GM21367 (cell line): ENCODE data around the gene TFB1M.
"Not testable (repeated sequence)": the region's sequence is repeated elsewhere in the genome, so short reads cannot be mapped to it uniquely, and the experiment has no call there.

Experiments used
- ATAC-seq: cut with Tn5 transposase; IDR thresholded peaks from one replicate; pipeline ENCODE4 v1.9.1; 2021; ENCODE audit not compliant: unreplicated experiment

The TFB1M gene

DNA sequence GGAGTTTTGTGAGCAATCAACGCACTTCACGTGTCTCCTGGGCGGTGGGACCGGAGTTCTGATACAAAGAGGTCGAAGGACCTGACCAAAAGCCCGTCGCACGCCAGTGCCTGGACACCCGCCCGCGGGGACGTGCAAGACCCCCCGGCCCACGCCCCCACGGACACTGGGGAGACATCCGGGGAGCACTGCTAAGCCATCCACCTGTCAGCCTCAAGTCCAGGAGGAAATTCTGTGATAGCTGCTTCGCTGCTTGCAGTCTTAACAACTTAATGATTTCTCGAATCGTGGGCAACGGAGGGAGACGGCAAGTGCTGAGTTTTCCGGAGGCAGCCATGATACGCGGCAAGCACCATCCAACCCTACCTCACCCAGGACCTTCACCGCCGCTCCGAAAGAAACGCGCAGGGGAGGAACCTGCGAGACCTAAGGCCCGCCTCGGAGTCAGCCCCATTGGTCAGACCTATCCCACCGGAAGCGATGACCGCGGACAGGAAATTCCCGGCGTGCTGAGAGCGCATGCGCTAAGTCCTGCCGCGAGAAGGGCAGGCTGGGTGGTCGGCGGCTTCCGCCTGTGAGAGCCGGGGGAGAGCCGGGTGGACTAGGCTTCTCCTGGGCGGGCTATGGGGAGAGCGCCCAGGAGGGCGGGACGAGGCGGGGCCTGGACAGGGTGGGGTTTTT is at the start of gene TFB1M:
TFB1M (minus strand) TSS at position 393 of the 681 bp plus-strand sequence; CDS start at position 337, 56 bp downstream.
- ATAC-seq = peak; percentile 95

GRCh38 chr6:155364021-155364420 is 49.7 kb upstream of the TFB1M start:
- ATAC-seq = not testable (repeated sequence)

GRCh38 chr6:155362968-155363632 is 48.8 kb upstream of the TFB1M start:
- not testable (repeated sequence) for ATAC-seq

- no peak for ATAC-seq
Observed at GRCh38 chr6:155354167-155354566, 39.9 kb upstream of the TFB1M start.

GRCh38 chr6:155352811-155353210 is 38.5 kb upstream of the TFB1M start:
- no peak for ATAC-seq

DNA sequence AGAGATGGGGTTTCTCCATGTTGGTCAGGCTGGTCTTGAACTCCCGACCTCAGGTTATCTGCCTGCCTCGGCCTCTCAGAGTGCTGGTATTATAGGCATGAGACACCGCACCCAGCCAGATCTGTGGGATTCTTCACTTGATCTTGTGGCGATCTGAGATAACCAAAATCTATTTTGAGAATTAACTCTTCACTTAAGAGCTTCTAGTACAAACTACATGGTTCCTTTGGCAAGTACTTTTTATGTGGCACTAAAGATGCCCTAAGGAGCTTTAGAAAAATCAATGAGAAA is 37.8 kb upstream of the TFB1M start:
- no peak for ATAC-seq

DNA sequence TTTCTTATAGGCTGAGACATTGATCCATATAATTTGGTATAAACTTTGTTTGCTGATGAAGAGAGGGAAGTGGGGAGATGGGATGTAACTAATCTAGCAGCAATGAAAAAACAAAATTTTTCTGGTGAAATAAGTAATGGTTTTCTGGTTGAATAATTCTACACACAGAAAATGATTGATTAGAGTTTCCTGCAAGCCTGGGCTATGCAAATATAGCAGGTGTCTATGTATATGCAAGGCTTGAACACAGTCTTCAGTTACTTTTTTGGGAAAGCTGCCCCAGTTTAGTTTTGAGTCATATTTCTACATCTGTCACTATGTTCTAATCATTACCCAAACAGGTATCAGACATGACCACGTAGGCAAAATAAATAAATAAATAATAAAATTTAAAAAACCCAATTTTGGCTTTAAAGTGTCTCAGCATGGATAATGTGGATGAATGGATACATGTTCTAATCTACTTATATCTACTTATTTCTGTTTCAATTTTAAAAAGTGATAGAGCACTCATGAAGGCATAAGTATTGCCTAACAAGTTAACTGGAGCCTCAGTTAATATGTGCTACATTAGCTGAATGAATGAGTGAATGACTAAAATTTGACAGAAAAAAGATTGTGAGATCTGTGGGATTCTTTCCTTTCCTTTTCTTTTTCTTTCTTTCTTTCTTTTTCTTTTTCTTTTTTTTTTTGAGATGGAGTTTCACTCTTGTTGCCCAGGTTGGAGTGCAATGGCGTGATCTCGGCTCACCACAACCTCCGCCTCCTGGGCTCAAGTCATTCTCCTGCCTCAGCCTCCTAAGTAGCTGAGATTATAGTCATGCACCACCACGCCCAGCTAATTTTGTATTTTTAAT is 37.2 kb upstream of the TFB1M start:
- peak; percentile 95 for ATAC-seq

- ATAC-seq = no peak
Observed at GRCh38 chr6:155349956-155350355, 35.7 kb upstream of the TFB1M start.

GRCh38 chr6:155349129-155349528 is 34.8 kb upstream of the TFB1M start:
- ATAC-seq = no peak

GRCh38 chr6:155347800-155348199 is 33.5 kb upstream of the TFB1M start:
- ATAC-seq = no peak

GRCh38 chr6:155346957-155347356 is 32.7 kb upstream of the TFB1M start:
- ATAC-seq = no peak

GRCh38 chr6:155344341-155345006 is 30.2 kb upstream of the TFB1M start:
- ATAC-seq = no peak

GRCh38 chr6:155341130-155341828 is 27.0 kb upstream of the TFB1M start:
- peak; percentile 70 for ATAC-seq

- peak; percentile 41 for ATAC-seq
Observed at GRCh38 chr6:155340464-155341129, 26.3 kb upstream of the TFB1M start.

DNA sequence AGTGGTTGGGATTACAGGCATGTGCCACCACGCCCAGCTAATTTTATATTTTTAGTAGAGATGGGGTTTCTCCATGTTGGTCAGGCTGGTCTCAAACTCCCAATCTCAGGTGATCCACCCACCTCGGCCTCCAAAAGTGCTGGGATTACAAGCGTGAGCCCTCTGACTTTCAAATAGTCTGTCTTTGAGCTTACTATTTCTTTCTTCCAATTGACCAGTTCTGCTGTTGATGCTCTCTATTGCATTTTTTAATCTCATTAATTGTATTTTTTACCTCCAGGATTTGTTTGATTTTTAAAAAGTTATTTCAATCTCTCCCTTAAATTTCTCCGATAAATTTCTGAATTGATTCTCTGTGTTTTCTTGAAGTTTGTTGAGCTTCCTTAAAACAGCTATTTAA is 25.6 kb upstream of the TFB1M start:
- ATAC-seq = not testable (repeated sequence)

DNA sequence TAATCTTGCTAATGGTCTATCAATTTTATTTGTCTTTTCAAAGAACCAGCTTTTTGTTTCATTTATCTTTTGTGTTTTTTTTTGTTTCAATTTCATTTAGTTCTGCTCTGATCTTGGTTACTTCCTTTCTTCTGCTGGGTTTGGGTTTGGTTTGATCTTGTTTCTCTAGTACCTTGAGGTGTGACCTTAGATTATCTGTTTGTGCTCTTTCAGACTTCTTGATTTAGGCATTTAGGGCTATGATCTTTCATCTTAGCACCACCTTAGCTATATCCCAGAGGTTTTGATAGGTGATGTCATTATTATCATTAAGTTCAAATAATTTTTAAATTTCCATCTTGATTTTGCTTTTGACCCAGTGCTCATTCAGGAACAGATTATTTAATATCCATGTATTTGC is 24.0 kb upstream of the TFB1M start:
- ATAC-seq = not testable (repeated sequence)

GRCh38 chr6:155335265-155335664 is 21.0 kb upstream of the TFB1M start:
- ATAC-seq = no peak

DNA sequence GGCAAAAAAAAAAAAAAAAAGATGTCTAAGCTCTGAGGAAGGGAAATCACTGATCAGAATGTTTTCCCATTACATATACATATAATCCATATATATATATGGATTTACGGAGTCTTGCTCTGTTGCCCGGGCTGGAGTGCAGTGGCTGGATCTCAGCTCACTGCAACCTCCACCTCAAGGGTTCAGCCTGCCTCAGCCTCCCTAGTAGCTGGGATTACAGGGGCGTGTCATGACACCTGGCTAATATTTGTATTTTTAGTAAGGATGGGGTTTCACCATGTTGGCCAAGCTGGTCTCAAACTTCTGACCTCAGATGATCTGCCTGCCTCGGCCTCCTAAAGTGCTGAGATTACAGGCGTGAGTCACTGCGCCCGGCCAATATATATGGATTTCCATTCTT is 19.8 kb upstream of the TFB1M start:
- ATAC-seq = not testable (repeated sequence)

DNA sequence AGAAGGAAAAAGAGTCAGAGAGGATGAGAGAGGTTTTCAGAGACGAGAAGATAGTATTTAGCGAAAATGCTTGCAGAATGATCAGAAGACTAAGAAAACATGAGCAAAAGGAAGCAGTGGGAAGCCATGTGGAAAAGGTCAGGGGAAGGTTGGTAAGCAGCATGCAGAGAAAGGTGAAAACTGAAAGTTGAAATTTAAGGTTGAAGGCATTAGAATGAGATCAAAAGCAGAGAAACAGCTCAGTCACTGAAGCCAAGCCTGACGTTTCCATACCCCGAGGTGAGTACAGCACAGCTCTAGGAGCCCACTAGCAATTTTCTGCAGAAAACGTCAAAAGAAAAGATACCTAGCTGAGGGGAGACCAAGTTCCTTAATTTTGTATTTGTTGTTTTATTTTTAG is 19.1 kb upstream of the TFB1M start:
- ATAC-seq = peak; percentile 72

GRCh38 chr6:155330922-155331321 is 16.6 kb upstream of the TFB1M start:
- no peak for ATAC-seq
